ENCODE data around the gene NDST3.

- TF ChIP-seq CTCF (IDR thresholded peaks at IDR 0.05) (no peak), POLR2A (IDR thresholded peaks at IDR 0.05) (no peak)
Measured at GRCh38 chr4:118059397-118059796, 25.1 kb downstream of the NDST3 start.
